Astrocyte of the cerebellum (primary cell): Measurements from ENCODE around the gene CDC42EP3.

Experiments
- DNase-seq: peaks from one replicate; pipeline ENCODE4 v3.0.0-alpha.2; 2011; ENCODE audit warnings: low read depth
- H3K4me3 ChIP-seq: 2 replicates; pipeline ENCODE4 v1.5.1; 2011; ENCODE audit warnings: mild to moderate bottlenecking, low read depth, low read length, moderate library complexity
- in situ Hi-C: cut with HindIII; loops from 2 replicates; pipeline ENCODE4 v1.10.0; 2017; ENCODE audit warnings: low sequenced_read_pairs
- TF ChIP-seq, protein P1 (sequence below): IDR thresholded peaks from 2 replicates; pipeline ENCODE4 v1.5.1; 2012; ENCODE audit warnings: low read length, low read depth, moderate library complexity, mild to moderate bottlenecking; ENCODE audit errors: missing control alignments

Gene CDC42EP3

DNA sequence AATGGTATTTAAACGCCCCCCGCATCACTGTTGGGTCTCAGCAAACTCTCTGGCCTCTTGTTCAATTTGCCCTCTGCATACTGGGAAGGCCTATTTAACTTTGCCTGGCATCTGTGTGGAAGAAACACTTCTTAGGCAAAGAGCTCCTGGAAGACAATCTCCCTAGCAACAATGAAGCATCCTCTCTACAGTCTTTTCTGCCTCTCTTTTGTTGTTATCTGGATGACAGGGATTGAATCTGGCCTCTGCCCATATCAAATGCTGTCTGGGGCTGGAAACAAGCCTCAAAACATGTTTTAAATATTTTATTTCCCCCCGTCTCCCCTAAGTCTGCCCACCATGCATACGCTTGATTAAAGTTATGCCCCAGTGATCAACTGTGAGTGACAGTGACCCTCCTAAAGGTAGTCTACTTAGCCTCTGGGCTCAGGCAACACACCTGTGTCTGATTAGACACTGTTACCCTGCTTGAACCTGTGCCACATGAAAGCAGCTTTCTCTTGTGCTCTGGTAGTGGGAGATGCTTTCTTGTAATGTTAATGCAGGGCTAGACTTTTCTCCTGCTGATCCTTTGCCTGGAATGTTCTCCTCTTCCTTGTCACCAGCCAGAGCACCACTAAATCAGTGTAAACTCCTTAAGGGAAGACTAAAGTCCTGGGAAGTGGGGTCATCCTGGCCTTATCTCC is 34.9 kb downstream of the CDC42EP3 start:
- TF ChIP-seq, protein P1, sequence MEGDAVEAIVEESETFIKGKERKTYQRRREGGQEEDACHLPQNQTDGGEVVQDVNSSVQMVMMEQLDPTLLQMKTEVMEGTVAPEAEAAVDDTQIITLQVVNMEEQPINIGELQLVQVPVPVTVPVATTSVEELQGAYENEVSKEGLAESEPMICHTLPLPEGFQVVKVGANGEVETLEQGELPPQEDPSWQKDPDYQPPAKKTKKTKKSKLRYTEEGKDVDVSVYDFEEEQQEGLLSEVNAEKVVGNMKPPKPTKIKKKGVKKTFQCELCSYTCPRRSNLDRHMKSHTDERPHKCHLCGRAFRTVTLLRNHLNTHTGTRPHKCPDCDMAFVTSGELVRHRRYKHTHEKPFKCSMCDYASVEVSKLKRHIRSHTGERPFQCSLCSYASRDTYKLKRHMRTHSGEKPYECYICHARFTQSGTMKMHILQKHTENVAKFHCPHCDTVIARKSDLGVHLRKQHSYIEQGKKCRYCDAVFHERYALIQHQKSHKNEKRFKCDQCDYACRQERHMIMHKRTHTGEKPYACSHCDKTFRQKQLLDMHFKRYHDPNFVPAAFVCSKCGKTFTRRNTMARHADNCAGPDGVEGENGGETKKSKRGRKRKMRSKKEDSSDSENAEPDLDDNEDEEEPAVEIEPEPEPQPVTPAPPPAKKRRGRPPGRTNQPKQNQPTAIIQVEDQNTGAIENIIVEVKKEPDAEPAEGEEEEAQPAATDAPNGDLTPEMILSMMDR = no peak
- no peak for DNase-seq
- in situ Hi-C loops = no loop called here
- no peak overlapping the region for H3K4me3 ChIP-seq

DNA sequence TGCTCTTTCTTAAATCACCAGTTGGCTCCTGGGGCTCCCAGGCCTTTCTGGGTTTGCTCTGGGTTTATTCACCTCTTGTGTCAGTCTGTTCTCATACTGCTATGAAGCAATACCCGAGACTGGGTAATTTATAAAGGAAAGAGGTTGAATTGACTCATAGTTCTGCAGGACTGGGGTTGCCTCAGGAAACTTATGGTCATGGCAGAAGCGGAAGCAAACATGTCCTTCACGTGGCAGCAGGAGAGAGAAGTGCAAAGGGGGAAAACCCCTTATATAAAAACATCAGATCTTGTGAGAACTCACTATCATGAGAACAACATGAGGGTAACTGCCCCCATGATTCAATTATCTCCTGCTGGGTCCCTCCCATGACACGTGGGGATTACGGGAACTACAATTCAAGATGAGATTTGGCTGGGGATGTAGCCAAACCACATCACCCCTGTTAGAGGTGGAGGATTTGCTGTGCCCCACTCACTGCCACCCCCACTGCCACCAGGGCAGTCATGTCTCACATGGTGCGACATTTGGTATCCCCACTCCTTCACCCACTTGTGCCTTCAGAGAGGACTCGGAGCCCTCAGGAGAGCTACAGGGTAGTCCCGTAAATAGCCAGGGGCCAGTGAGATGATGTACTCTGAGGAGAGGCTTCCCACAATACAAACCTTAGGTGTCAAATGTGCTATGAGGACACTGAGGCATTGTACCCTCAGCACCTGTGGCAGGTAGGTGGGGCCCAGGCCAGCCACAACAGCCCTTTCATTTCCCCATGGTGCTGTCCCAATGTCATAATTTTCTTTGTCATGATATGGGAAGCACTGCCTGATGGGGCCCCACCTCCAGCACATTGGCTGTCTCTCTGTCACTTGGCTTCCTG is 35.7 kb downstream of the CDC42EP3 start:
- TF ChIP-seq, protein P1 = no peak
- no peak for DNase-seq
- H3K4me3 ChIP-seq = no peak overlapping the region
- in situ Hi-C loops = no loop called here

- DNase-seq = no peak
- TF ChIP-seq, protein P1 = no peak
- H3K4me3 ChIP-seq = no peak overlapping the region
- in situ Hi-C loops = no loop called here
These were observed 36.4 kb downstream of the CDC42EP3 start for GRCh38 chr2:37634914-37635503.

- no peak for DNase-seq
- in situ Hi-C loops = no loop called here
- H3K4me3 ChIP-seq = no peak overlapping the region
- TF ChIP-seq, protein P1 = no peak
These were observed 37.6 kb downstream of the CDC42EP3 start for GRCh38 chr2:37633845-37634244.

DNA sequence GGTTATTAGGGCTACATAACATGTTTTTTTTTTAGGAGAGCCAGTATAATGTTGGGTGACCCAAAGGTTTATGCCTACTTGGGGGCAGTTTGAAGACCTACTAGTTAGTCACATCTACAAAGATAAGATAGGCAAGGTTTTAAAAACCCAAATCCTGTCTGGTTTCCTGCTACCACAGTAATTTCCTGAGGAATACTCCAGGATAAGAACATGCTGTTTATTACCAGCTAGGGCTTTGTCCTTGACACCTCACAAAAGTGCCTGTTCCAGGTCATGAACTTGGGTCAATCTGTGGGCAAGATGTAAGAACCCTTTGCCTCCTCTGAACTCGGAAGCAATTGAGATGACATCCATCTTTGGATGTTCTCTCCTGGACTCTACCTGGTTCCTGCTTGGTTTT is 38.2 kb downstream of the CDC42EP3 start:
- DNase-seq = no peak
- in situ Hi-C loops = no loop called here

GRCh38 chr2:37632310-37632709 is 39.1 kb downstream of the CDC42EP3 start:
- no peak for DNase-seq
- in situ Hi-C loops = no loop called here
- TF ChIP-seq, protein P1 = no peak
- H3K4me3 ChIP-seq = no peak overlapping the region

More for the DNA sequence above, 38.2 kb downstream of the CDC42EP3 start:
- TF ChIP-seq, protein P1 = no peak
- H3K4me3 ChIP-seq = no peak overlapping the region
